CD4-positive, alpha-beta T cell treated with Interleukin-6 for 4 hours (primary cell): ENCODE measurements around the gene EGF.
"Not testable (repeated sequence)": the region's sequence is repeated elsewhere in the genome, so short reads cannot be mapped to it uniquely, and the experiment has no call there.

Experiments
- DNase-seq: peaks from one replicate; pipeline ENCODE4 v3.0.0-alpha.2; 2020; ENCODE audit warnings: mixed read lengths

Gene EGF

DNA sequence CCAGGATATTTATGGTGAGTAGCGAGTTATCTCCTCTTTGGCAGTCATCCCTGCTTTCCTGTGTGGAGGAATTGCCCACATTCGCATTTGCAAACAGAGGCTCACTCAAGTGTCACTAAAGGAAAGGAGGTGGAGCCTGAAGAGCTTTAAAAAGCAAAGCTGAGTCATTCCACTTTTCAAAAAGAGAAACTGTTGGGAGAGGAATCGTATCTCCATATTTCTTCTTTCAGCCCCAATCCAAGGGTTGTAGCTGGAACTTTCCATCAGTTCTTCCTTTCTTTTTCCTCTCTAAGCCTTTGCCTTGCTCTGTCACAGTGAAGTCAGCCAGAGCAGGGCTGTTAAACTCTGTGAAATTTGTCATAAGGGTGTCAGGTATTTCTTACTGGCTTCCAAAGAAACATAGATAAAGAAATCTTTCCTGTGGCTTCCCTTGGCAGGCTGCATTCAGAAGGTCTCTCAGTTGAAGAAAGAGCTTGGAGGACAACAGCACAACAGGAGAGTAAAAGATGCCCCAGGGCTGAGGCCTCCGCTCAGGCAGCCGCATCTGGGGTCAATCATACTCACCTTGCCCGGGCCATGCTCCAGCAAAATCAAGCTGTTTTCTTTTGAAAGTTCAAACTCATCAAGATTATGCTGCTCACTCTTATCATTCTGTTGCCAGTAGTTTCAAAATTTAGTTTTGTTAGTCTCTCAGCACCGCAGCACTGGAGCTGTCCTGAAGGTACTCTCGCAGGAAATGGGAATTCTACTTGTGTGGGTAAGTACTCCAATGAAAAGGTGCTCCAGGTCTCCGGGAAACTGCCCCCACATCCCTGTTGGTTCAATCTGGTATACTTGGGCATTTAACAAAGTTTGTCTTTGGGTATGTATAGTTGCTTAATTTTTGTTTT, at the start of gene EGF:
Gene EGF, plus strand, starts transcription at position 178 of the 890 bp plus-strand sequence. Its CDS starts 453 bp downstream, at position 631.
- DNase-seq, result no peak

DNA sequence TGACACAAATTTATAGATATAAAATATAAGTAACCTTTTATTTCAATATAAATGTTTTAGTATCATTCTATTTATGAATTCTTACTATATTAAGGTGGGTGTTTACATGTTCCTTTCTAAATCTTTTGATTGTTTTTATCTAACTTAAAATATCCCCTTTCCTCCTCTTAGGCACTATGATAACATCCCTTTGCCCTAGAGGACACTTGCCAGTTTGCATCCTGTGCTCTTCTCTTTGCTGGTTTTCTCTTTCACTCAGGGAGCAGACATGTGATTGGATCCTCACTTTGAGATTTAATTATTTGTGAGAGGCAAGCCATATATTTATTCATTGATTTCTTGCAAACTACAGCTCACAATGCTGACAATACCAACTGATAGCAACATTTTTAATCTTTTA, 48.5 kb upstream of the EGF start:
- DNase-seq, result no peak

DNA sequence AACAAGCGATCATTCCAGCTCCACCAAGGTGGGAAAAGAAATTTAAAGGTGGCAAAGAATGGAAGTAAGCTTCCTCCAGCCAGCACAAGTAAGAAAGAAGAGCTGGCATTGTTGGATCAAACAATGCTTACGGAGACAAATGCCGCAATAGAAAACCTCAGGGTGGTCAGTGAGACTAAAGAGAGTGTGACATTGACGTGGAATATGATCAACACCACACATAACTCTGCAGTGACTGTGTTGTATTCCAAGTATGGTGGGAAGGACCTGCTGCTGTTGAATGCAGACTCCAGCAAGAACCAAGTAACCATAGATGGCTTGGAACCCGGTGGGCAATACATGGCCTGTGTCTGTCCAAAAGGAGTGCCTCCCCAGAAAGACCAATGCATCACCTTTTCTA, 42.6 kb upstream of the EGF start:
- DNase-seq, result no peak

DNA sequence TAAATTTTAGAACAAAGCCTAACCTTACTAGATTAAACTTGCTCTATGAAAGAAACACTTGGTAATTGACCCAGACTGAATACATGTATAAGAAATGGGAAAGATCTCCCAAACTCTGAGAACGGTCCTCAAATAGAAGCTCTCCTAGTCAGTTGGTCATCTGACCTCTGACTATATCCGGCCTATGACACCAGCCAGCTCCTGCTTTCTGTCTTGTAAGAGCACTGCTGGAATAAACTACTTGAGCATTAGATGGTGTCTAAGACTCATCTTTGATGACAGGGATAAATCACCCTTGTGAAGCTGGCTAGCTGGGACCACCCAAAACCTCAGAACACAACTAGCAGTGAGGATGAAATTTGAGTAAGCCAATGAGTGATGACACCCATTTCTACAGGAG, 40.6 kb upstream of the EGF start:
- no peak for DNase-seq

DNA sequence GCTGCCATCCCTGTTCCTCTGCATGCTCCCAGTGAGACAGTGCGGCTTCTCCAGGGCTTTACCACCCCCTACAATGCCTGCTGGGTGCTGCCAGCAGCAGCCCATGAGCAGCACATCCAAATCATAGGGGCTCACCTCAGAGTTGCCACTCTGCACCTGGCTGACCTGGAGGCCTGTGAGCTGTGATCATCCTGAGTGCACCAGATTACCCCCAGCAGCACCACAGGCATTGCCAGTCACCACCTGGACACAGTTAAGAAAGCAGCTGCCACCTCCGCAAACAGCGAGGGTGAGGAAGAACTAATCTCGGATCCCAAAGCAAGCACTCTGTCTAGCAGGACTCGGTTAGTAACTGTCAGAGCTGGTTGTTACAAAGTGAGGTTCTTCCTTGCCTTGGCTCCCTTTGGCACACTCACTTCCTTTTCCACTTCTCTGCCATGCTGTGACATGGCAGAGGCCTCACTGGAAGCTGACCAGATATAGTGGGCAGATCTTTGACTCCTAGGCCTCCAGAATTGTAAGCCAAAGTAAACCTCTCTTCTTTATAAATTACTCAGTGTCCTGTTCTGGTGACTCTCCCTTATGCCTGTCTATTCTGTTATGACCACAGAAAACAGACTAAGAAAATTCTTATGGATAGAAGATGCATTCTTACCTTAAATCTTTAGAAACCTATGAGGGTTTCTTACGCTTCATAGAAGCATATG, 39.6 kb upstream of the EGF start:
- no peak for DNase-seq

DNA sequence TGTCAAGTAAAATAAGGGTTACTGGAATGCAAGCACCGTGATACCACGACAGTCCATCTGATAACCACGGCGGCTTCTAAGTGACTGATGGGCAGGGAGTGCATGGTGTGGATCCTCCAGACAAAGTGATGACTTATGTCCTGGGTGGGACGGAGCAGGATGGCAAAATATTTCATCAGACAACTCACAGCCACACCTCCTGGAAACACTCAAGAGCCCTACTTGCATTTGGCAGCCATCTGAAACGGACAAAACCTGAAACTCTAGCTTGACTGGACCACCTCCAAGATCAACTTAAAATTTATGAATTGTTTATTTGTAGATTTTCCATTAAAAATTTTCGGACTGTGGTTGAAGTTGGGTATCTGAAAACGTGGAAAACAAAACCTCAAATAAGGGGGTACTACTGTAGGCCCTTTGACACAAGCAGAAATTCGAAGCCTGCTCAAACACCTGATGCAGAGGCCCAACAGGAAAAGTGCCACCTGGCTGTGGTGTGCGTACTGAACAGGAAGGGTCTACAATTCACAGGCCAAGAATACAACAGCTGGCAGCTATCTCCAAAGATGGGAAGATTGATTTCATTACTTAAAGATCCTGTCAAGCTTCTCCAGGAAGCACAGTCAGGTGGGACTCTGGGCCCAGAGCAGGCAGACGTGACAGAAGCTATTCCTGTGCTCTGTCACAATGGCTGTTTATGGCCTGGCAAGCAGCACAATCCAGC, 38.7 kb upstream of the EGF start:
- no peak for DNase-seq

DNA sequence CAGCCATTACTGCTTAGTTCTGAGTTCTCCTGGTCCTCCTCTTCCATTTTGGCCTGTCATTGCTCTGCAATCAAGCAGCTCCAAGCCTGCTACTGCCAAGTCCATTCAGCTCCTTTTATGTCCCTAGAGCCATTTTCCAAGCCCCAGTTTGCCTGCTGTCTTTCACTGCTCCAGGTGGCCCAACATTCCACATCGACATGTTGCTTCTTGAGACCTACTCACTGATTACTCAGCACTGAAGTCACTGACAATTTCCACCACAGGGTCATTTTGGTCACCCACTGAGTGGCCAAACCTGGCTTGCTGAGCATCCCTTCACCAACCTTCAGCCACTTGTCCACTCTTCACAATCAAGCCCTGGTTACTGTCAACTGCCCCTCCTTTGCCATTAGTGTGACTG, 37.6 kb upstream of the EGF start:
- no peak for DNase-seq

DNA sequence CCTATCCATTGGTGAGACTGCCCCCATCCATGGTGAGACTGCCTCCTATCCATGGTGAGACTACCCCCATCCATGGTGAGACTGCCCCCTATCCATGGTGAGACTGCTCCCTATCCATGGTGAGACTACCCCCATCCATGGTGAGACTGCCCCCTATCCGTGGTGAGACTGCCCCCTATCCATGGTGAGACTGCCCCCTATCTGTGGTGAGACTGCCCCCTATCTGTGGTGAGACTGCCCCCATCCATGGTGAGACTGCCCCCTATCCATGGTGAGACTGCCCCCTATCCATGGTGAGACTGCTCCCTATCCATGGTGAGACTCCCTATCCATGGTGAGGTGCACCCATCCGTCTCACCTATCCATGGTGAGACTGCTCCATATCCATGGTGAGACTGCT, 37.1 kb upstream of the EGF start:
- not testable (repeated sequence) for DNase-seq

DNA sequence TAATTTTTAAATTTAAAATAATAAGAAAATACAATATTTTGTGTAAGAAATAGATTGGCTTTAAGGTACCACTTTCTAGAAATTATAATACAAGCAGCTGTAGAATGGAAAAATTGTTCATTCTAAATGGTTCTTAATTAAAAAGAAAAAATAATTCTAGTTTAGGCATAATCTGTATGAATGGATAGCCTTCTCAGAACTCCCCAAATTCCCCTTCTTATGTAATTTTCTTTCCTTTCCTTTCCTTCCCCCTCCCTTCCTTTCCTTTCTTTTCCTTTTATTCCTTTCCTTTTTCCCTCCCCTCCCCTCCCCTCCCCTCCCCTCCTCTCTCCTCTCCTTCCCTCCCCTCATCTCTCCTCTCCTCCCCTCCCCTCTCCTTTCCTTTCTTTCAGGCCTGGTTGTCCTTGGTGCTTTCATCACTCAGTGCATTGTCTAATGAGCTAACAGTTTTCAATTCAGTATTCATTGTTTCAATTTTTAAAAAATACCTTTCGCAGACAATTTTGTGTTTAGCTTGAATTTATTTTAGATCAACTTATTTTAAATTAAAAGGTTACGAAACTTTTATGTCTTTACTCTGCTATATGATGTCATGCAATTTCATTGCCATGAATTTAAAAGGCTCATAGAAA, 35.9 kb upstream of the EGF start:
- no peak for DNase-seq

DNA sequence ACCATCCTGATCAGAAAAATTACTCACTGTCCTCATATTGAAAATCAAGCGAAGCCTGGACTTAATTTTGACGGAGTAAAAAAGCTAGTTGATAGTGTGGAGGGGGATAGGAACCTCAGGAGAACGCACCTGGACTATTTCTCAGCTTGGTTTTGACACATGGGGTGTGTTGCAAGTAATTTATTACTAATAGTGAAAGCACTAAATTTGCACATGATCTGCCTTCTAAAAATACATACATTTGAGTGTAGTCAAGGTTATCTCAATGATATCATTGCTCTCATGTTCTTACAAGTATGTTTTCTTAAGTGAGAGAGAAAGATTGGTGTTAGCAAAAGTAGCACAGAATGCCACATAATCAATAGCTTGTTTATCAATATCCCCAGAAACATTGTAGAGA, 35.3 kb upstream of the EGF start:
- no peak for DNase-seq

DNA sequence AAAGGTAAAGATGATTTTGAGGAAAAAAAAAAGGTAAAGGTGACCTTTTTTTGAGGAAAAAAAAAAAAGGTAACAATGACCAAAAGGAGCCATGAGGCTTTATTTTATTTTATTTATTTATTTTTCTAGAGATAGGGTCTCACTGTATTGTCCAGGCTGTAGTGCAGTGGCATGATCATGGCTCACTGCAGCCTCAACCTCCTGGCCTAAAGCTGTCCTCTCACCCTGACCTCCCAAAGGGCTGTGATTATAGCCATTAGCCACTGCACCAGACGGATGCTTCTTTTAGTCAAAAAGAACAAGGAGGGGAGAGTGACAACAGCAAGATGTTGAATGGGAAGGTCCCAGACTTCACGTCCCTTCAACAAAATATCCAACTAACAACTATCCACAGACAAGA, 34.3 kb upstream of the EGF start:
- no peak for DNase-seq

DNA sequence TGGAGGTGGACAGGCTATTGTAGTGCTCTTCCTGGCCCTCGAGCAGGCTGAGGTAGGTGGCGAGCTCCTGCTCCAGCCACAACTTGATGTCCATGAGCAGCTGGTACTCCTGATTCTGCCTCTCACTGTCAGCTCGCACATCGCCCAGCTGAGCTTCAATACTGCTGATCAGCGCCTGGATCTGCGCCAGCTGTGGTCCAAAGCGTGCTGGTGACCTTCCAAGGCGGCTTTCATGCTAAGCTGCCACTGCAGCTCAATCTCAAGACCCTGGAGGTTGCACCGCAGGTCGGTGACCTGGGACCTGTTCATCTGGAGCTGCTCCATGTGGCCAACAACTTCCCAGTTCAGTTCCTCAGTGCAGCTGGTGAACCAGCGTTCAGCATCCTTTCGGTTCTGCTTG, 33.6 kb upstream of the EGF start:
- DNase-seq, result no peak

DNA sequence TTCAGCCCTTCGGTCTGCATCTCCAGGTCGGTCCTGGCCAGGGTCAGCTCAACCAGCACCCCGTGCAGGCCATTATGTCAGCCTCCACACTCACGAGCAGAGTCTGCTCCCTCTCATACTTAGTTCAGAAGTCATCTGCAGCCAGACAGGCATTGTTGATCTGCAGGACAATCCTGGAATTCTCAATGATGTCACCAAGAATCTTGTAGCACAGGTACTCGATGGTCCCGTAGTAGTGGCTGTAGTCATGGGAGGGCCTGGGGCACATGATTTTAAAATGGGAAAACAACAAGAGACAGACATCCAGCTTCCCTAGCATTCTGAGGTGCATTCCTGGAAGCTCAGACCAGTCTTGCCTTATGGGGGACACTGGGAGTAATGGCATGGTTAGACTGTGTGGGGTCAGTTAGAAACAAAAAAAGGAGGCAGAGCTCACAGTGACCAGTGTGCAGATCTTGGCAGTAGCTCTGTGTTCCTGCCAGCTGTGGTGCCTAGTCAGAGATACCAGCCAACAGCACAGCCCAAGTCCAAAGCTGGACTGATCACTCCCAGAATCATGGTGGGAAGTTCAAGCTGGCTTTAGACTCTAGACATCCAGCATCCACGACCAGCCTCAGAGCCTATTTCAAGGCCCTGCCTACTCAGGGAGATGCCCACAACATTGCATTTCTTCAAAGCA, 32.9 kb upstream of the EGF start:
- DNase-seq, result no peak

DNA sequence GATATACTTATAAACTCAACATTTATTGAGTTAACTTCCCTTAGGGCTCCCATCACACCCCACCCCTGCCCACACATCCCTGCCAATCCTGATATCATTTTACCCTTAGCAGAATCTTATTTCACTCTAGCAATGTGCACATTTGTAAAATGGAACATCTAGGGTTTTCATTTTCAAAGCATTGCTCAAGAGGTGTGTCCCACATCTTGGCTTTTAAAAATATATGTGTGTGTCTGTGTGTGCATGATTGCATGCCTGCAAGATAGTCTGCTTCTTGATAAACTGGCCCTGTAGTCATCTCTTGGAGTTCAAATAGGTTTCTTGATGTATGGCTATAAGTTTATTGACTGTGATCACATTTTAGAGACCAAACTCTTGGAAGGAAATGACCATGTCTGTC, 26.4 kb upstream of the EGF start:
- DNase-seq, result no peak

DNA sequence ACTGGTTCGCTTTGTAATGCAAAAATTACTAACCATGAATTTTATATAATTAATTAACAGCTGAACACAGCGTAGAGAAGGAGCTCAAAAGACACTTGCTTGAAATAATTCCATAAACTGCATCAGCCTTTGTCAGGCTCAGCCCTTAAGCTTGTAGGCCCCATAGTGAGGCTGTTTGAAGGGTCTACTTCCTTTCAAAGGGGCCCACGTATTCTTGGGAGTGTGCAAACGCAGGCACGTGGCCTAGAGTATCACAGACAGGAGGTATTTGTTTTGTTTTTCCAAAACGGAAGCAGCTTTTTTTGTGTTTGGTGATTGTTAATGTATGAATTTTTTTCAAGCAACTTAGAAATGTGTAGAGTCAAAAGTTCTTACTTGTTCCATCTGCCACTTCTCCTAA, 25.6 kb upstream of the EGF start:
- DNase-seq, result no peak

DNA sequence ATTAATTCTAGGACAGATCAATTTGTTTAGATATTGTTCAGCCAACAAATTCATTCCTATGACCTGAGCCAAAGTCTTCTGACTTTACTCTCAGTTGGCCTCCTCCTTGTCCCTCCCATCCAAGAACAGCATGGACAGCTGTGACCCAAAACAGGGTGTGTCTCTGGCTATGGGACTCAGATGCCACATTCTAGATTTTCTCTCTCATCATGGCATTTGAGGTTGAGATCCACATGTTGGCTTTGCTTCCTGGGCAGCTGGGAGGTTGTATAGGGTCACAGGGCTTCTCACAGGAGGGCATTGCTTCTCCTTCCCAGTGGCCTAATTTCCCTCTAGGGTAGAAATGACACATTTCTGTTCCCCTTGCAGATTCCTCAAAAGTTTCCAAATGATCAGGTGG, 22.6 kb upstream of the EGF start:
- no peak for DNase-seq

DNA sequence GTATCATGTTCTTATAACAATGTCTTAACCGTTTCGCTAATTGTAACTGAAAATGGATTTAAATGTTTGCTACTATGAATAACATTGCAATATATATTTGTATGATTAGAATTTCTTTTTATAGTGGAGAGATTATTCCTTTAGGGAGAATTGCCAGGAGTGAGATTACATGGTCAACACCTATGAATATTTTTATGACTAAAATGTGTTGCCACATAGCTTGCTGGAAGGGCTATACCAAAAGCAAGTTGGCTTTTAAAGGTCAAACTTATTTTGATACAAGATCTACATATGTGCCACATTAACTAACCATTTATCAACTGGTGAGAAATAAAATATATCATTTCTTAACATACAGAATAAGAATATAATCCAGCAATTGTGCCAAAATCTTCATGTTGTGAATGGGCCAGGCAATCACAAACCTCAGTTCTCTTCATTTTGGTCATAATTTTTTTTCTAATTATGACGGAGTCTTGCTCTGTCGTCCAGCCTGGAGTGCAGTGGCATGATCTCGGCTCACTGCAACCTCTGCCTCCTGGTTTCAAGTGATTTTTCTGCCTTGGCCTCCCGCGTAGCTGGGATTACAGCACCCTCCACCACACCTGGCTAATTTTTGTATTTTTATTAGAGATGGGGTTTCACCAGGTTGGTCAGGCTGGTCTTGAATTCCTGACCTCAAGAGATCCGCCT, 10.0 kb upstream of the EGF start:
- no peak for DNase-seq

DNA sequence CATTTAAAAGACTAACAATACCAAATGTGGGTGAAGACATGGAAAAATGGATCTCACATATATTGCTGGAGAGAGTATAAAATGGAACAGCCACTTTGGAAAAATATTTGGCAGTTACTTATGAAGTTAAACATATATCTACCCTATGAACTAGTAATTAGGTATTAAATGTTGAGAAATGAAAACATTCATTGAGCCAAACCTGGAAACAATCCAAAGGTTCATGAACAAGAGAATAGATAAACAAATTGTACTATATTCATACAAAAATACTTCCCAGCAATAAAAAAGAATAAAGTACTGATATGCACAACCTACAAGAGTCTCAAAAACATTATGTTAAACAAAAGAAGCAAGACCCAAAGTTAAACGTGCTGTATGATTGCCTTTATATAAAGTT, 4.0 kb upstream of the EGF start:
- DNase-seq, result no peak

DNA sequence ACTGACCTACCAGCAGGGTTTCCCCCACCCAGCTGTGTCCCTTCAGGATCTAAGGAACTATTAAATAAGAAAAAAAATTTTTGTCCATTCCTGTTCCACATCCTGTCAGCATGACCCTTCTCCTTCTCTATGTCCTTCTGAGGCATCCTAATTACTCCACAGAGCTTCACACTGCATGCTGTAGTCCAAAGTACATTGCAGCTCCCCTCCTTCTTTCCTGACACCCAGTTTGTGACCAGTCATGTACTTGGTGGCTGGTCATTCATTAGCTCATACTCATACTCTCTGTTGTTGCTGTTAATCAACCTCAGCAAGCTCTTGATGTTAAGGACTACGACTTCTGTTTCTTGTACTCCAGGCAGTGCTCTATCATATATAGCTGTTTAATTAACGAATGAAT, 2.4 kb upstream of the EGF start:
- no peak for DNase-seq

DNA sequence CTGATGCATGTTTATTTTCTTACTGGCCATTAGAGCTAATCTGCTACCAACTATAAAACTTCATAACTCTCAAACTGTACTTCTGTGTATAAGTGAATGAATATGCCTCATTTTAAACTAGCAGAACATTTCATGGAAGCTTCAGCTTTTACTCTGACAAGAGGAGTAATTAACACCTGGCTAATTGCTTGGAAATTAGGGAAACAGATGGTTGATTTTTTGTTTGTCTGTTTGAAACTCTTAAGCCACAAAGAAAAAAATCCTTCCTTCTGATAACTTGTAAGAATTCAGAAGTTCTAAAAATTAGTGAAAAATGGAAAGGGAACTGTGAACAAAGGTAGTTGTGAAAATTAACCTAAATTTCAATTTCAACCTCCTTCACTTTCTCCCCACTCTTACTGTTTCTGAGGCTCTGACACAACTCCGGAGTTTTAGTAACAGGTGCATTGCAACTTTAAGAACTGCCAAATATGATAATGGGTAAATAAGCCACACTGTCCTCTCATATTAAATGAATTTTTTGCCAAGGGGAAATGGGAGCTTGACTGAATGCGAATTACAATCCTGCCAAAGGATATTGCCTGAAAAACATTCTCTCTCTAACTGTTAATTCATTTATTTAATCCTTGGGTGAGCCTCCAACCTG, 1.0 kb downstream of the EGF start:
- no peak for DNase-seq

DNA sequence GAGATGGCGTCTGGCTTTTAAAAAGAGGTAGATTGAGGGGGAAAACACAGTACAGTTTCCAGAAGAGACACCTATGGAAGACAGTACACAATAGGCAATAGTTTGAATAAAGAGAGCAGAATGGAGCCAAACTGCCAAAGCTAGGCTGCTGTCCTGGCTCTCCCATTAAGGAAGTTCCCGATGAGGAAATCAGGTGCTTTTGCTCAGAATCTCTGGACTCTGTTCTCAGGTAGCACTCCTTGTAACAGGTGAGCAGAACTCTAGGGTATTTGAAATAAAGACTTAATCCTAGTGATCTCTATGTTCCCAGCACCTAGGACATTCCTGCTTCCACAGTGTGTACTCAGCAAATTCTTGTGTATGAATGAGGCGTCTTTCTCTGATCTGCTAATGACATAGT, 1.6 kb downstream of the EGF start:
- no peak for DNase-seq
